Stimulated activated CD8-positive, alpha-beta memory T cell treated with anti-CD3 and anti-CD28 coated beads, Interleukin-12 subunit alpha, Interleukin-12 subunit beta, amount 100 ng/mL, for 1 hour (primary cell): ENCODE data around the gene ZBTB26.
"Not testable (repeated sequence)": the region's sequence is repeated elsewhere in the genome, so short reads cannot be mapped to it uniquely, and the experiment has no call there.

Experiments
- DNase-seq: peaks from one replicate; pipeline ENCODE4 v3.0.0-alpha.2; 2020; ENCODE audit warnings: low read depth

The ZBTB26 gene

DNA sequence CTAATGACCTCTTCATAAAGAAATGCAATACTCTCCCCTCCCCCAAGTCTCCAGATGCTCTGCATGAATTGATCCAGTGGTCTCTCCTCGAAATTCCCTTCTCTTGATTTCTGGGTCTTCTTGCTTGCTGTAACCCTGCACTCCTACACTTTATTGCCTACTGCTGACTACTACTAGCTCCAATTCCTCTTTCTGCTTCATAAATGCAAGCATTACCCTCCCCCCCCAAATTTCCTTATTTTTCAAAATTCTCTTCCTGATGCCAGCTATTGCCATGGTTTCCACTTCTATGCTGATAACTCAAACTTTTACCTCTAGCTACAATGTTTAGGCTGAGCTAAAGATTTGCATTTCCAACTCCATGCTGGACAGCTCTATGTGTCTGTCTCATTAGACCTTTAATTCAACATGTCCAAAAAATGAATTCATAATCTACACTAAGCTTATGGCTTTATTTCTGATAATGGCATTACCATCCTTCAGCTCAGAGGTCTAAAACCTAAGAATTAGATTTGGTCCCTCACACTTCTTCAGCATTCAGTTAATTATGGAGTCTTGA lies 1.4 kb downstream of the ZBTB26 start:
- no peak for DNase-seq

DNA sequence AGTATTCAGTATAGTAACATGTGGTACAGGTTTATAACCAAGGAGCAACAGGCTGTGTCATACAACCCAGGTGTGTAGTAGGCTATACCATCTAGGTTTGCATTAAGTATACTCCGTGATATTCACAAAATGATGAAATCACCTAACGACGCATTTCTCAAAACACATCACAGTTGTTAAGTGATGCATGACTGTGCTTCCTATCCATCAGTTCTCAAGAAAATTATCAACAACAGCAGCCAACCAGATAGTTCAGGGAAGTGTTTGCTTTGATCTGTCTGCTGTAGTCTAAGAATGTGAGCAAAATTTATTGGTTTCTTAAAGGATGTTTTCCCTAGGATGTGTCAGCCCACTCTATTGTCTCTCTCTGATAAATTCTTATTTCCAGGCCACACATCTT lies 7.4 kb downstream of the ZBTB26 start:
- no peak for DNase-seq

DNA sequence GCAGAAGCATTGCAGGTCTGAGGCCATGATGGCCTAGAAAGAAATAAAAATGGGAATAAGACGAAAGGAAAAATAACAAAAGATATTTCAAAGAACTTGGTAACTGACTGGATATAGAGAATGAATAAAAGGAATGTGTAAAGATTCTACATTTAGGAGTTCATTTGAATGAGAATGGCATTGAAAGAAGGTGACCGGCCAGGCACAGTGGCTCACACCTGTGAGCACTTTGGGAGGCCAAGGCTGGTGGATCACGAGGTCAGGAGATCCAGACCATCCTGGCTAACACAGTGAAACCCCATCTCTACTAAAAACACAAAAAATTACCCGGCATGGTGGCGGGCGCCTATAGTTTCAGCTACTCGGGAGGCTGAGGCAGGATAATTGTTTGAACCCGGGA lies 8.6 kb downstream of the ZBTB26 start:
- no peak for DNase-seq

DNA sequence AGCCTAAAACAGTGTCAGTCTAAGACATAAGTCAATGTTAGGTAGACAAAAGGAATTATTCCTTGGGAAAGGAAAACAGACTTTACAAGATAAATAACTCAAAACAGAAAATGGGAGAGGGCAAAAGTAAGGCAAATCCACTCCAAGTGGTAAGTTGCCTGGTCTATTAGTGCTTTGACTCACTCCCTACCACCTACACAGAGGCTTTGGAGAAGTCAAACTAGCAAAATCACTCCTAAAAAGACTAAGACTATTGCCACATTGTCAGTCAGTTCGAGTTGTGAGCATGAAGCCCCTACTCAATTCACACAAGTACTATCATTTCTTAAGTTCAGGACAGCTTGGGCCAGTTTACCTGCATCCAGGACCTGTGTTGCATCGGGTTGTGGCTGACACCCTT lies 13.0 kb downstream of the ZBTB26 start:
- no peak for DNase-seq

DNA sequence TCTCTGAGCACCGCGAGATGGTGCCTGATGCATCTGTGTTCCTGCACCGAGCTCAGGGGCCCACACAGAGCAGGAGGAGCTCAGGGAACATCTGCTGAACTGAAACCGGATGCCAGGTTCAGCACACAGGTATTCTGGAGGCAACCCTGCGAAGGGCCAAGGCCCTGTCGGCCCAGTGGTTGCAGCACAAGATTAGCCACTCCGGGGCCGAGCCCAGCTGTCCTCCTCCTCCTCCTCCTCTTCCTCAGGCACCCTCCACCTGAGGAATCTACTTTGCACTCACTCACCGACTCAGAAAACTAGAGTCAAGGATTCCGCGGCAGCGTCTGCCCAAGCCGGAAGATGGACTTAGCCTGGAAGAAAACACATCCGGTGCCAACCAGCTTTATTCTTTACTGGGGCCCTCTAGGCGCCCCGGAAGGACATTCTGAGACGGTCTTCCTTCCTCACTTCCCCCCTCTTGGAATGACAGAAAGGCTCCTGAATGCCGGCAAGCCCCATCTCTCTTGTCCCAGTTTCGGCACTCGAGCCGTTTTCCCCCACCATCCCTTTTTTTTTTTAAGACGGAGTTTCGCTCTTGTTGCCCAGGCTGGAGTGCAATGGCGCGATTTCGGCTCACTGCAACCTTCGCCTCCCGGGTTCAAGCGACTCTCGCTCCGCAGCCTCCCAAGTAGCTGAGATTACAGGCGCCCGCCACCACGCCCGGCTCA lies 18.2 kb downstream of the ZBTB26 start, which contains the start of gene ZBTB6:
Gene ZBTB6 (minus strand): TSS at position 360 of the 710 bp plus-strand sequence. CDS start 1,251 bp downstream, outside the sequence.
- DNase-seq = peak; percentile 48

DNA sequence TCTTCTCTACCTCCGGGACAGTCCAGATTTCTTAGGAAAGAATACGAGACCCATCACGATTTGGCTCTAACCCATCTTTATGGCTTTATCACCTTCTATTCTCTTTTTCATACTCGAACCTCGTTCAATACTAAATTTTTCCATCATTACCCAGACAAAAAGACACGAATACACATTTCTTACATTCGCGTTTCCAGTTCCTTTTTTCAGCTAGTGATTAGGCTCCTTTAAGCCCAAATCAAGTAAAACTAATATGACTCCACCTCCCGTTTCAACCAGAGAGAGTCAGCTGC lies 18.7 kb downstream of the ZBTB26 start:
- DNase-seq = no peak

DNA sequence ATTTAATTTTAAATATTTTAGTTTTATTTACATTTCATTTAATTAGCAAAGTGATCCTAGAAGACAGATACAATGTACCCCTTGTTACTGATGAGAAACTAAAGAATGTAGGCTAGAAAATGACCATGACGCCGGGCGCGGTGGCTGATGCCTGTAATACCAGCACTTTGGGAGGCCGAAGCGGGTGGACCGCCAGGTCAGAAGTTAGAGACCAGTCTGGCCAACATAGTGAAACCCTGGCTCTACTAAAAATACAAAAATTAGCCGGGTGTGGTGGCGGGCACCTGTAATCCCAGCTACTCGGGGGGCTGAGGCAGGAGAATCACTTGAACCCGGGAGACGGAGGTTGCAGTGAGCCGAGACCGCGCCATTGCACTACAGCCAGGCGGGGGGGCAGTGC lies 25.2 kb downstream of the ZBTB26 start:
- not testable (repeated sequence) for DNase-seq

DNA sequence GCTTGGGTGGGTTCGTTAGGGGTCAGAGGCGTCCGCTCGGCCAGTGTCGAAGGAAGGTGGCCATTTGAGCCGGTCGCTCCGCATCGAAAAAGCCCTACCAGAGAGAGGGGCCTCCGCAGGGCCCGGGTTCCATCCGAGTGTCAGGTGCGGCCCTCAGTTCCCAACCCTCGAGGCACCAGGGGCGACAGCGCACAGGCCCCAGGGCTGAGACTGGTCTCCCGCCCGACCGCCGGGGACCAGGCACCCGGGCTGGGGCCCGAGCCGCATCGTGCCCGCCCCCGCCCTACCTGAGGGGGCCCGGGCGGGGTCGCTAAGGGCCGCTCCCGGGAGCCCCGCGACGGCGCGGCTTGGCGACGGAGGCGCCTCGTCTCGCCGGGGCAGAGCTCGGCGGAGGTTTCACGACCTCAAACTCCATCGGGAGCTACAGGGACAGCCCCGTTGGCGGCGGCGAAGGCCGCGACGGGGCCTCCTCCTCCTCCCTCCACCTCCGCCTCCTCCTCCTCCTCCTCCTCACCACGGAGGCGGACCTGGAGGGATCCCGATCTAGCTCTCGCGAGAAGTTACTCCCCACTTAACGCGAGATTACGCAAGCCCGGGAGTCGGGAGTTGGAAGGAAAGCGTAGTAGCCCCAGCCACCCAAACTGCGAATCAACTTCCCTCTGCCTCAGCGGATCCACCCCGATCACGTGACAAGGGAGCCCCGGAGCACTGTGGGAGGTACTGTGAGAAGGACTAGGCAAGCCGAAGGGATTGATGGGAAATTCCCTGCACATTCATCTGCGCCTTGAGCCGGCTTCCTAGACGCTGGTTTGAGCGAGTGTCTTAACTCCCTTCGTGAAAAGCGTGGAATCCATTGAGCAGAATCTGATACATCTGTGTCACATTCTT lies 26.2 kb downstream of the ZBTB26 start, which contains the start of gene RC3H2:
Gene RC3H2 (minus strand): TSS at position 537 of the 888 bp plus-strand sequence. CDS start 7,850 bp downstream, outside the sequence.
- peak; percentile 91 for DNase-seq

DNA sequence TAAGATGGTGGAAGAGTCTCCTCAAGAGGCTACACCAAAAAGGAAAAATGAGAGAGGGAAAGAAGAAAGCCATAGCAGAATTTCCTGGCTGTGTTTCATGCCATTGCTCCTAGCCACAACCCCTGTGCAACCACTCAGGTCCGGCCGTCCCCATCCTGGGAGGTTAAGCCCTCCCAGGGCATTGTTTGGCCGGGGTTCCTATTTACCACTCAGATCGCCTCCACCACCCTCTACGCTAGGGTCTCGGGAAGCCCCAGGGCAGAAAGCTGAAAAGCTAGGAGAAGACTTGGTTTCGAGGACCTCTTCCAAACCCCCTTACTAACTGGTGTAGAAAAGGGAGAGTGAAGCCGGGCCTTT lies 26.9 kb downstream of the ZBTB26 start:
- peak; percentile 4 for DNase-seq

DNA sequence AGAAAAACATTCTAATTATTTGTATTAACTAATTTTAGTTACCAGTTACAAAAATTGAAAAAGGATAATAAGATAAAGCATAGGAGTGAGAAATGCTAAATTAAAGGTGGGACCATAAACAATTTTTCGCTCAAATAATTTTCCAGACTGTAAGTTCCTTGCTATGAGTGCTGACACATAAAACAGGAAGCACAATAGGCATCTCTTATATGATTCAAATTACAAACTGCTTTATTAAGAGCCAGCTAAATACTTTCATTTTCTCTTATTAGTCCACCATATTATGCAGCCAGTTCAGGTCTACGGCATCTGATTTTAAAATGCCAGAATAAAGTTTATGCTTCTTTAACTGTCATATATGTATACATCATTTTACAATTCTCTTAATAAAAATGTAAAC lies 30.5 kb downstream of the ZBTB26 start:
- no peak for DNase-seq

DNA sequence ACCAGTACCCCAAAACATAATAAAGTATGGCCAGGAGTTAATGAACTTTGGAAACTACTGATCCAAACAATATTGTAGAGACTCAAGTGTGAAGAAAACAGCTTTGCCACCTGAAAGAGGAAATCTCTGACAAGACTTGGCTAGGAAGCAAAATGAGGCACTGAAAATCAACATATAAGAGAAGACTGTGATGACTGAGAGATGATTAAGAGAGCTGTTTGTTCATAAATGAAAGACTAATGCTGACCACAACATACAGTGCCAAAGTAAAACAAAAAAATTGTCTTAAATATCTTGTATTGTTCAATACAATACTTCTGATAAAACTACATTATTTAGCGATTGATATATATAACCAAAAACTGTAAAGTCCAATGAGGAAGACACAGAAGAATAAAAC lies 33.3 kb downstream of the ZBTB26 start:
- no peak for DNase-seq

DNA sequence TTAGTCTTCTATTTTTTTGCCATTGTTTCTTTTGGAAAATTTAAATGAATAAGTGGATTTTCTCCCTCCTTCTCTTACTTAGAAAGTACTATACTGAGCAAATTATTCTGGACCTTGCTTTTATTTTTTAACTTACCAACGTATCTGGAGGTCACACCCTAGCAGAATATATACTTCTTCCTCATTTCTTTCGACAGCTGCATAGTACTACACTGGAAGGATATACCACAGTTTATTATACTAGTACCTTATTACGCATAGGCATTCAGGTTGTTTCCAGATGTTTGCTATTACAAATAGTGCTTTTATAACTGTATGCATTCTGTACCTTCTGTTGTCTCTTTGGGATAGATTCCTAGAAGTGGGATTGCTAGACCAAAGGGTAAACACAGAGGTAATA lies 42.8 kb downstream of the ZBTB26 start:
- DNase-seq = no peak

DNA sequence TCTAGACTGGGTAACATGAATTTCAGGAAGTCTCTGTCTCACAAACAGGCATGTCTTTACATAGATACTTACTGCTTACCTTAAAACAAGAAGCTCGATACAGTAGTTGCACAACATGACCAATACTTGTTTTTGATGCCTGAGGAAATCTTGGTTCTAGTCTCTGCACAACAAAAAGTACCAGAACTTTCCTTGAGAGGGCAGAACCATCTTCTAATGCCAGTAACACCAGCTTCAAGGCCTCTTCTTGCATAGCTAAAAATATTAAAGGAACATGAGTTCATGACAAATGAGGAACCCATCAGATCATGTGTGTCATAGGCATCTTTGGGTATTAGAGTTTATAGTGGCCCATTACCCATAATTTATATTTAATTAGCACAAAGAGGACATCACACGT lies 48.2 kb downstream of the ZBTB26 start:
- DNase-seq = no peak

DNA sequence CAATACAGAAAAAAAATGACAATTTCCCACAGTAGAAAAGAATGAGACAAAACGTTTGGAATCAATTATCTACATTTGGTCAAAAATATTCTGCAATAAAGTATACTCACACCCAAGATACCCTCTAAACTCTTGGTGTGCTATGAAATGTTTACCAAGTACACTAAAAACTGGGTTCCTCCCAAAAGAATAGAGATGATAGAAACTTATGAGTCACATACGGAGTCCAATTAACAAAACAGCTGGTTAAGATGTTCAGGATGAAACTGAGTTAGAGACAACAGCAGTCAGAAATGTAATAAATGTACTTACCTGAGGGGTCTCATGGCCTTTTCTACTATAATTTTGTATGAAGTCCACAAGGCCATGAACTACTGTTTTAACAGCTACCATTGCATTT lies 51.9 kb downstream of the ZBTB26 start:
- DNase-seq = no peak

DNA sequence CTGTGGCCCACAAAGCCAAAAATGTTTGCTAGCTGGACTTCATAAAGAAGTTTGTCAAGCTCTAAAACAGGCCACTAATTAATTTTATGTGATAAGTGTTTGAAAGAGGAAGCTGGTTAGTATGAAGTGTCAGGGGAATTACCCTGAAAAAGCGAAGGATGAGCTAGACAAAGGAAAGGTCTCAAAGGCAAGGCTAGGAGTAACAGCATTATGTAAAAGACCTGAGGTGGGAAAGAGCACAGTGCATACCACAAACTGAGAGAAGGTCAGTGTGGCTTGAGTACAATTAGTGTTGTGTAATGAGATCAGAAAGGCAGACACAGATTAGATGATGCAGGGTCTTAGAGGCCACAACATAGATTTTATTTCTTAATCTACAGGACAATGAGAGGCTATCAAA lies 55.8 kb downstream of the ZBTB26 start:
- DNase-seq = no peak

DNA sequence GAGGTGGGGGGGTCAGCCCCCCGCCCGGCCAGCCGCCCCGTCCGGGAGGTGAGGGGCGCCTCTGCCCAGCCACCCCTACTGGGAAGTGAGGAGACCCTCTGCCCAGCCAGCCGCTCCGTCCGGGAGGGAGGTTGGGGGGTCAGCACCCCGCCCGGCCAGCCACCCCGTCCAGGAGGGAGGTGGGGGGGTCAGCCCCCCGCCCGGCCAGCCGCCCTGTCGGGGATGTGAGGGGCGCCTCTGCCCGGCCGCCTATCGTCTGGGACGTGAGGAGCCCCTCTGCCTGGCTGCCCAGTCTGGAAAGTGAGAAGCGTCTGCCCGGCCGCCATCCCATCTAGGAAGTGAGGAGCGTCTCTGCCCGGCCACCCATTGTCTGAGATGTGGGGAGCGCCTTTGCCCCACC lies 64.0 kb downstream of the ZBTB26 start:
- not testable (repeated sequence) for DNase-seq

DNA sequence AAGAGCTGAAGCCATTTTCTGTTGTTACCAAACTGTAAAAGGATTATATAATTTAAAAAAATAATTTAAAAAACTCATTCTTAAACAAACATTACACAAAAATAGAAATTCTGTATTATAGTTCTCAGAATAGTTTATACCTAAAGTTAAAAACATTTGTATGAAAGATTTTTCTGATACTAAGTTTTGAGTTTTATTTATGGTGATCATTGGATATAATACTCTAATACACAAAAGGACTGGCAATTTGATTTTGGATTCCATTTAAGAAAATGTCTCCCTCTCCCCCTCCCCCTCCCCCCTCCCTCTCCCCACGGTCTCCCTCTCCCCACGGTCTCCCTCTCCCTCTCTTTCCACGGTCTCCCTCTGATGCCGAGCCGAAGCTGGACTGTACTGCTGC lies 65.2 kb downstream of the ZBTB26 start:
- DNase-seq = no peak
